ENCODE data around the gene LCORL. TPM values are rescaled to one million over a fixed set of nuclear protein-coding genes. Genes with fewer than 3 reads are reported as not detected.

Gene LCORL
- total RNA-seq (13.7 TPM), polyA plus RNA-seq (ENCODE audit: insufficient read depth, low read depth, low replicate concordance) (2.8 TPM)
- long read RNA-seq, donor 1, full-length matches to known transcripts = 2 of 2 reads
- long read RNA-seq, donor 1, partial matches to known transcripts = 0 of 2 reads
- long read RNA-seq, donor 1, other reads (novel, unspliced or antisense) = 0 of 2 reads
- long read RNA-seq, donor 2, full-length matches to known transcripts = 1 of 1 reads
- long read RNA-seq, donor 2, partial matches to known transcripts = 0 of 1 reads
- long read RNA-seq, donor 2, other reads (novel, unspliced or antisense) = 0 of 1 reads
- long read RNA-seq, donor 3, full-length matches to known transcripts = 1 of 1 reads
- long read RNA-seq, donor 3, partial matches to known transcripts = 0 of 1 reads
- long read RNA-seq, donor 3, other reads (novel, unspliced or antisense) = 0 of 1 reads
- long read RNA-seq, donor 4, full-length matches to known transcripts = 1 of 1 reads
- long read RNA-seq, donor 4, partial matches to known transcripts = 0 of 1 reads
- long read RNA-seq, donor 4, other reads (novel, unspliced or antisense) = 0 of 1 reads
- long read RNA-seq, donor 5, full-length matches to known transcripts = 2 of 2 reads
- long read RNA-seq, donor 5, partial matches to known transcripts = 0 of 2 reads
- long read RNA-seq, donor 5, other reads (novel, unspliced or antisense) = 0 of 2 reads
- long read RNA-seq, donor 6, full-length matches to known transcripts = 2 of 2 reads
- long read RNA-seq, donor 6, partial matches to known transcripts = 0 of 2 reads
- long read RNA-seq, donor 6, other reads (novel, unspliced or antisense) = 0 of 2 reads
- long read RNA-seq, donor 7, full-length matches to known transcripts = 3 of 4 reads
- long read RNA-seq, donor 7, partial matches to known transcripts = 0 of 4 reads
- long read RNA-seq, donor 7, other reads (novel, unspliced or antisense) = 1 of 4 reads
- long read RNA-seq, donor 8, full-length matches to known transcripts = 3 of 14 reads
- long read RNA-seq, donor 8, partial matches to known transcripts = 11 of 14 reads
- long read RNA-seq, donor 8, other reads (novel, unspliced or antisense) = 0 of 14 reads
- long read RNA-seq, donor 9, full-length matches to known transcripts = 2 of 2 reads
- long read RNA-seq, donor 9, partial matches to known transcripts = 0 of 2 reads
- long read RNA-seq, donor 9, other reads (novel, unspliced or antisense) = 0 of 2 reads
- long read RNA-seq, donor 10, full-length matches to known transcripts = 3 of 3 reads
- long read RNA-seq, donor 10, partial matches to known transcripts = 0 of 3 reads
- long read RNA-seq, donor 10, other reads (novel, unspliced or antisense) = 0 of 3 reads

DNA sequence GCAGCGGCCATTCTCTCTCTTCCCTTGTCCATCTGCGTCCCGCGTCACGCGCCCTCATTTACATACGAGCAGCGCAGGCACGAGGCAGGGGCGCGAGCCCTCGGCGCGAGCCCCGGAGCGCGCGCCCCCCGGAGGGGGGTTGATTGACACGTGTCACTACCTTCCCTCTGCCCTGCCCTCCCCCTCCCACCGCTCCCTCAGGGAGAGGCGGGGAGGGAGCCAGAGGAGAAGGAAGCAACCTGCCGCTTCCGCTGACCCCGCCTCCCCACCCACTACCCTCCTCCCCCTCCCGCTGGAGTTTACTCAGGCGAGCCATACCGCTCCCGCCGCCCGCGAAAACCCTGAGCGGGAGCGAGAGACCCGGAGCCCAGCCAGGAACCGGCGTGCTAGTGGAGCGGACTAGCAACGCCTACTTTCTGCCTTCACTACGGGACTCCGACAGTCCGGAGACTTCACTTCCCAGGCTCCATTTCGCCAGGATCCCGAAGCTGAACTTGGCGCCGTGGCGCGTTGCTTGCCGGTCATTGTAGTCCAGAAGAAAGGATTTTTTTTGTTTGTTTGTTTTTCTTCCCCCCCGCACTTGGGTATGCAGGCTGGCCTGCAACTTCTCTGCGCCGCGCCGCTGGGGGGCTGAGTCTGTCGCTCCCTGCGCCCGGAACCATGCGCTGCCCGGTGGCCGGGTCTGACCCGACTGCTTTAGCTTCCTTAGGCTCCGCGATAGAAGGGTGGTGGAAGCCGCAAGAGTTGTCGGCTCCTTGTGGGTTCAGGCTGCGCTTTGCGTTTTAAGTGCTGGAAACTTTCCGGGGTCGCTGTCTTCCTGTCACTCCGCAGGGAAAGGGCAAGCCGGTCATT is at the start of gene LCORL:
Gene LCORL, minus strand, starts transcription at position 36 of the 852 bp plus-strand sequence. Its CDS starts 4 bp downstream, at position 32.
- peak; percentile 73 for FAIRE-seq
- peak within 1 kb of the TSS; percentile 76 to 95 (median 84) for H3K9ac ChIP-seq (ENCODE audit: low read length in 3 of 3)
- intact Hi-C loops (cut with DNase I) = no loop called here

DNA sequence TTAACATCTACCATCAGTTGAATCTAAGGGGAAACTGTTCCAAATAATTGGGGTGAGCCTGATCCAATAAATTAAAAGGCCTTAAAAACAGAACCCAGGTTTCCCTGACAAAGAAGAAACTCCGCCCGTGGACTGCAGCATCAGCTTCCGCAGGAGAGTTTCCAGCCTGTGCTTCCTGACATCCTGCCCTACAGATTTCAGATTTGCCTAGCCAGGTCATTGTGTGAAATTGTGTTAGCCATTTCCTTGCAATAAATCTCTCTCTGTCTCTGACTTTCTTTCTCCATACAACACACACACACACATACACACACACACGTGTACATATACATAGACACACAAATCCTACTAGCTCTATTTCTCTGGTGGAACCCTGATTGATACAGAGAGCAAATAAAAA is 48.3 kb upstream of the LCORL start:
- Histone ChIP-seq H3K4me3 (ENCODE audit: low read length in 3 of 3) (no peak overlapping the region), H3K4me1 (ENCODE audit: control insufficient read depth in 2 of 3, insufficient read depth in 2 of 3, low read depth in 1 of 3, low read length in 3 of 3) (no peaks in the 10 kb centered on the region), H3K27ac (ENCODE audit: low read depth in 2 of 2, low read length in 2 of 2) (no peak overlapping the region), H3K9ac (ENCODE audit: low read length in 3 of 3) (no peak overlapping the region), H3K9me3 (ENCODE audit: control insufficient read depth in 2 of 3, insufficient read depth in 1 of 3, low read length in 3 of 3) (no peaks in the 10 kb centered on the region), H3K36me3 (ENCODE audit: control insufficient read depth in 2 of 3, insufficient read depth in 3 of 3, low read length in 3 of 3) (no peaks in the 10 kb centered on the region), H3K27me3 (ENCODE audit: control insufficient read depth, insufficient read depth, low read length) (no peaks in the 10 kb centered on the region)
- intact Hi-C loops (cut with DNase I) = no loop called here
- FAIRE-seq (no peak), DNase-seq (peak in 1 of 5 donors; percentile 4)
- TF ChIP-seq, protein P1, sequence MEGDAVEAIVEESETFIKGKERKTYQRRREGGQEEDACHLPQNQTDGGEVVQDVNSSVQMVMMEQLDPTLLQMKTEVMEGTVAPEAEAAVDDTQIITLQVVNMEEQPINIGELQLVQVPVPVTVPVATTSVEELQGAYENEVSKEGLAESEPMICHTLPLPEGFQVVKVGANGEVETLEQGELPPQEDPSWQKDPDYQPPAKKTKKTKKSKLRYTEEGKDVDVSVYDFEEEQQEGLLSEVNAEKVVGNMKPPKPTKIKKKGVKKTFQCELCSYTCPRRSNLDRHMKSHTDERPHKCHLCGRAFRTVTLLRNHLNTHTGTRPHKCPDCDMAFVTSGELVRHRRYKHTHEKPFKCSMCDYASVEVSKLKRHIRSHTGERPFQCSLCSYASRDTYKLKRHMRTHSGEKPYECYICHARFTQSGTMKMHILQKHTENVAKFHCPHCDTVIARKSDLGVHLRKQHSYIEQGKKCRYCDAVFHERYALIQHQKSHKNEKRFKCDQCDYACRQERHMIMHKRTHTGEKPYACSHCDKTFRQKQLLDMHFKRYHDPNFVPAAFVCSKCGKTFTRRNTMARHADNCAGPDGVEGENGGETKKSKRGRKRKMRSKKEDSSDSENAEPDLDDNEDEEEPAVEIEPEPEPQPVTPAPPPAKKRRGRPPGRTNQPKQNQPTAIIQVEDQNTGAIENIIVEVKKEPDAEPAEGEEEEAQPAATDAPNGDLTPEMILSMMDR (IDR thresholded peaks at IDR 0.05; ENCODE audit: borderline replicate concordance, extremely low read depth, insufficient read depth) = no peak

More for the DNA sequence above, at the start of gene LCORL:
- TF ChIP-seq, protein P1 (IDR thresholded peaks at IDR 0.05; ENCODE audit: borderline replicate concordance, extremely low read depth, insufficient read depth) = no peak
- H3K27ac ChIP-seq (ENCODE audit: low read depth in 2 of 2, low read length in 2 of 2) = peak within 1 kb of the TSS; percentile 87 to 92
- no peaks in the 10 kb centered on the region for H3K9me3 ChIP-seq (ENCODE audit: control insufficient read depth in 2 of 3, insufficient read depth in 1 of 3, low read length in 3 of 3)
- H3K36me3 ChIP-seq (ENCODE audit: control insufficient read depth in 2 of 3, insufficient read depth in 3 of 3, low read length in 3 of 3) = no peaks in the 10 kb centered on the region
- no peaks in the 10 kb centered on the region for H3K27me3 ChIP-seq (ENCODE audit: control insufficient read depth, insufficient read depth, low read length)
- DNase-seq = peak; percentile 97 to 99 (median 98)
- H3K4me3 ChIP-seq (ENCODE audit: low read length in 3 of 3) = peak within 1 kb of the TSS; percentile 87 to 97 (median 90)
- H3K4me1 ChIP-seq (ENCODE audit: control insufficient read depth in 2 of 3, insufficient read depth in 2 of 3, low read depth in 1 of 3, low read length in 3 of 3) = no peaks in the 10 kb centered on the region

DNA sequence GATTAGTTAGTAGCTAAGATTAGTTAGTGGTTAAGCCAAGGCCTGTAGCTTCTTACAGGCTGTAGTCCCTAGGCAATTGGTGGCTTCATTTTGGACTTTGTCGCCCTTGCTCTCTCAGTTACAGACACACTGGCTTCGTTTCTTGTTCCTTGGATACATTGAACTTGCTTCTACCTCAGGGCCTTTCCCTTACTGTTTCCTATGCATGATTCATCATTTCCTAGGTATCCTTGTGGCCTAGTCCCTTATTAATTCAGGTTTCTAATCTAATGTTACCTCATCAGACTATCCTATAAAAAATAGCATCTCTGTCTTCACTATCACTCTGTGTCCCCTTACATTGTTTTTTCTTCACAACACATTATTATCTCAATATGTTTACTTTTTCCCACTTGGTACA is 45.5 kb upstream of the LCORL start:
- Histone ChIP-seq H3K27ac (ENCODE audit: low read depth in 2 of 2, low read length in 2 of 2) (no peak overlapping the region), H3K9me3 (ENCODE audit: control insufficient read depth in 2 of 3, insufficient read depth in 1 of 3, low read length in 3 of 3) (peaks cover 0 to 10% (median 0%) of the 10 kb centered on the region in 3 donors), H3K4me3 (ENCODE audit: low read length in 3 of 3) (no peak overlapping the region), H3K36me3 (ENCODE audit: control insufficient read depth in 2 of 3, insufficient read depth in 3 of 3, low read length in 3 of 3) (no peaks in the 10 kb centered on the region), H3K27me3 (ENCODE audit: control insufficient read depth, insufficient read depth, low read length) (no peaks in the 10 kb centered on the region), H3K4me1 (ENCODE audit: control insufficient read depth in 2 of 3, insufficient read depth in 2 of 3, low read depth in 1 of 3, low read length in 3 of 3) (no peaks in the 10 kb centered on the region), H3K9ac (ENCODE audit: low read length in 3 of 3) (no peak overlapping the region)
- TF ChIP-seq, protein P1 (IDR thresholded peaks at IDR 0.05; ENCODE audit: borderline replicate concordance, extremely low read depth, insufficient read depth) = no peak
- DNase-seq = no peak
- intact Hi-C loops (cut with DNase I) = no loop called here
- FAIRE-seq = no peak
